ES-I3 (cell line): ENCODE data around the gene HSH2D.
"Not testable (repeated sequence)": the region's sequence is repeated elsewhere in the genome, so short reads cannot be mapped to it uniquely, and the experiment has no call there.

Experiments
- H3K36me3 ChIP-seq: 2 replicates; pipeline ENCODE4 v1.6.1; 2013; ENCODE audit warnings: mild to moderate bottlenecking, low read length, control low read depth, moderate library complexity; ENCODE audit not compliant: insufficient read depth
- H3K4me1 ChIP-seq: 2 replicates; pipeline ENCODE4 v1.6.1; 2013; ENCODE audit warnings: mild to moderate bottlenecking, control low read depth, low read length; ENCODE audit not compliant: insufficient read depth
- H3K9ac ChIP-seq: 2 replicates; pipeline ENCODE4 v1.6.1; 2013; ENCODE audit warnings: low read depth, mild to moderate bottlenecking, low read length, moderate library complexity
- H3K9me3 ChIP-seq: 2 replicates; pipeline ENCODE4 v1.6.1; 2013; ENCODE audit warnings: mild to moderate bottlenecking, low read length, moderate library complexity; ENCODE audit not compliant: control insufficient read depth, insufficient read depth

HSH2D gene

DNA sequence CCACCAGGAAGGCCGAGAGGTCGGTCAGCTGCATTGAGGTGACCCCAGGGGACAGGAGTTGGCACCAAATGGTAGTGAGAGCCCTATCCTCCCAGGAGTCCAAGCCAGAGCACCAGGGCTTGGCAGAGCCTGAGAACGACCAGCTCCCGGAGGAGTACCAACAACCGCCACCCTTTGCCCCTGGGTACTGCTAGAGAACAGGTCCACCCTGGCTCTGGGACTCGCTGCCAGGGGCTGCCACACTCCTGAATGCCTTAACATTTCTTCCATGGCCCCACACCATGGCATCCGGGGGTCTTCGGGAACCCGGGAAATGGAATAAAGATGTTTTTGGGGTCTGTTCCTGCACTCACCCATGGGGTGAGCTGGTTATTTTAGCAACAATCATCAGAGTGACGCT lies 14.1 kb downstream of the HSH2D start:
- H3K36me3 ChIP-seq: no peaks in the 10 kb centered on the region

DNA sequence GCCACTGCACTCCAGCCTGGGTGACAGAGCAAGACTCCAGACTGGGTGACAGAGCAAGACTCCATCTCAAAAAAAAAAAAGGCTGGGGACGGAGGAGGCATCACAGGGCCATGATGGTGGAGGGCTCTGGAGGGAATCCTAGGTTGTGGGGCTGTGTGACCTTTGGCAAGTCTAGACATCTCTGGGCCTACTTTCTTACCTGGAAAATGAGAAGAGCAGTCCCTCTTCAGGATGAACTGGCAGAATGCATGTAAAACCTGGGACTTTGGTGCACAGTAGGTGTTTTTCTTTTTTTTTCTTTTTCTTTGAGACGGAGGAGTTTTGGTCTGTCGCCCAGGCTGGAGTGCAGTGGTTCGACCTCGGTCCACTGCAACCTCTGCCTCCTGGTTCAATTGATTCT lies 16.2 kb downstream of the HSH2D start:
- H3K9ac ChIP-seq: no peak overlapping the region
- no peaks in the 10 kb centered on the region for H3K36me3 ChIP-seq
- no peaks in the 10 kb centered on the region for H3K9me3 ChIP-seq
- no peaks in the 10 kb centered on the region for H3K4me1 ChIP-seq

More for the DNA sequence above, 14.1 kb downstream of the HSH2D start:
- H3K9me3 ChIP-seq: no peaks in the 10 kb centered on the region
- no peaks in the 10 kb centered on the region; the same call in 1 of the 2 replicates for H3K4me1 ChIP-seq
- no peak overlapping the region for H3K9ac ChIP-seq

DNA sequence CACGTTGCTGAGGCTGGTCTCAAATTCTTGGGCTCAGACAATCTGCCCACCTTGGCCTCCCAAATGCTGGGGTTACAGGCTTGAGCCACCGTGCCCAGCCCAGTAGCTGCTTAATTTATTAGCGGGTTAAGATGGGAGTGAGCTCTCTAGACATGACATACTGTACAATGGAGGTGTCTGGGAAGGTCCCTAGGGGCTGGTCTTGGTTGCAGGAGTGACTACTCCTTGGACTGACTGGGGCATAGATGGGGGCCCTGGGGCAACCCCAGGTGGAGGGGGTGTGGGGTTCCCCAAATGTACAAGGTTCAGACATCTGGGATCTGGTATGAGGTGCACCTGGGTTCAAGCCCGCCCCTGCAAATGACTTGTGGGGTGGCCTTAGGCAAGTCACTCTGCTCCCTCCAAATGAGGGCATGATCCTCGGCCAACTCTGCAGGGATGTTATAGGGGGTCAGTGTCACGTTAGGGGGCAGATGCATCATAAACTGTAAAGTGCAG lies 17.0 kb downstream of the HSH2D start:
- H3K4me1 ChIP-seq: no peaks in the 10 kb centered on the region
- no peaks in the 10 kb centered on the region for H3K9me3 ChIP-seq
- no peaks in the 10 kb centered on the region for H3K36me3 ChIP-seq
- no peak overlapping the region for H3K9ac ChIP-seq

DNA sequence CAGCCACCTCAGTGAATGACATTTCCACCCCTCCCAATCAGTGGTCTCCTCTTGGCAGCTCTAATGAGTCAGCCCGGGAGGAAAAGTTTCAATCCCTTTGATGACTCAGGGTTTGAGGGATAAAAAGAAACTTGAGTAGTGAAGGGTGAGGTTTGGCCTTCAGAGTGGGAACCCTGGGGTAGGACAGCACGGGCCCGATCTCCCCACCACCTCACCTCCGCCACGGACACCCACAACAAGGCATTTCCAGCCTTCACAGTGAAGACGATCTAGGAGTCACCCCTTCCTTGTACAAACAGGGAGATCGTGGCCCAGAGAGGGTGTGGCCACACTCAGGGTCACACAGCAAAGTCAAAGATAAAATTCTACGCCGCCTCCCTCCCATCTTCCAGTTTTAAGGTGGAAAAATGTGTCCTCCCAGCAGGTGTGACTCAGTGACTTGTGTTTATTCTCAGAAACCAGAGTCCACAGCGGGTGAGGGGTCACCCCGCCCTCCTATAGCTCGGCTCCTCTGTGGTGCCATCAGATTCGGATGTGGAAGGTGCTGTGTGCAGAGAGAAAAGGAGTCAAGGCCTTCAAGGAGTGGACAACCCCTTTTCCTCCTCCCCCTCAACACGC lies 17.6 kb downstream of the HSH2D start:
- Histone ChIP-seq H3K9ac (no peak overlapping the region), H3K36me3 (no peaks in the 10 kb centered on the region), H3K4me1 (no peaks in the 10 kb centered on the region), H3K9me3 (no peaks in the 10 kb centered on the region)

DNA sequence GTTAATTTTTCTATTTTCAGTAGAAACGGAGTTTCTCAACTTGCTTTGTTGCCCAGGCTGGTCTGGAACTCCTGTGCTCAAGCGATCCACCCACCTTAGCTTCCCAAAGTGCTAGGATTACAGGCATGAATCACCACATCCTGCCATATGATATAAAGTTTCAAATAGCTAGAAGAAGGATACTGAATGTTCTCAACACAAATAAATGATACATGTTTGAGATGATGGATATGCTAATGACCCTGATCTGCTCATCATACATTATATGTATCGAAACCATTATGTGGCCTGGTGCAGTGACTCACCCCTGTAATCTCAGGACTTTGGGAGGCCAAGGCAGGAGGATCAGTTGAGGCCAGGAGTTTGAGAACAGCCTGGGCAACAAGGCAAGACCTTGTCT lies 18.4 kb downstream of the HSH2D start:
- Histone ChIP-seq H3K9me3 (no peaks in the 10 kb centered on the region), H3K4me1 (no peaks in the 10 kb centered on the region), H3K36me3 (no peaks in the 10 kb centered on the region), H3K9ac (no peak overlapping the region)

DNA sequence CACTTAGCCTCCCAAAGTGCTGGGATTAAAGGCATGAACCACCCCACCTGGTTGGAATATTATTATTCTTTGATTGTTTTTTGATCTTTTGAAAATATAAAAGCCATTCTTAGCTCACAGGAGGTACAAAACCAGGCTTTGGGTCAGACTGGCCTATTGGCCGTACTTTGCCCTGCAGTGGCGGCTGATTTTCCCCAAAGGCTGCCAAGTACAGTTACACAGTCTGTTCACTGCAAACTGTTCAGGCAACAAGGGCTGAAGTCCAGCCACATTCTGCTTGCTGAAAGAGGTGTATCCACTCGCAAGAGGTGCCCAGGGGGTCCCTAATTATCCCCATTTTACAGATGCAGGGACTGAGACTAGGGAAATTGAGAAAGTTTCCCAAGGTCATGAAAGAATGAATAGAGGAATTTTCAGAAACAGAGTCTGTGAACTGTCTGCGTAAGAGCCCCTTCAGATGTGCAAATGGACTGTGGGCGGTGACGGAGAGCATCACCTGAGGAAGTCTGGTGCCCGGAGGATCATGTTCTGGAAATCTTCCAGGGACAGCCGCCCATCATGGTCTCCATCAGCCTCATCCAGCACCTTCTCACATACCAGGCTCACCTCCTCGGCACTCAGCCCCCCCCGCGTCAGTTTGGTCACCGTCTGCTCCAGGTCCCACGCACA lies 20.9 kb downstream of the HSH2D start:
- Histone ChIP-seq H3K4me1 (no peaks in the 10 kb centered on the region), H3K36me3 (no peaks in the 10 kb centered on the region), H3K9me3 (peaks cover 6% of the 10 kb centered on the region; the same call in 1 of the 2 replicates), H3K9ac (no peak overlapping the region)

DNA sequence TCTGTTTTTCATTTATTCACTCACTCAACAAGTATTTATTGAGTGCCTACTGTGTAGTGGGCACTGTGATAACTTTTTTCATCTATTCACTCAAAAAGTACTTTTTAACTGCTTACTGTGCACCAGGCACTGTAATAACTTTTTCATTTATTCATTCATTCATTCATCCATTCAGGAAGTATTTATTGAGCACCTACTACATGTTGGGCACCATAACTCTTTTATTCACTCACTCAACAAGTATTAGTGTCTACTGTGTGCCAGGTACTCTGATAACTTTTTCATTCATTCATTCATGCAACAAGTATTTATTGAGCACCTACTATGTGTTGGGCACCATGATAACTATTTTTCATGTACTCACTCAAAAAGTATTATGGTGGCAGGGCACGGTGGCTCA lies 22.9 kb downstream of the HSH2D start:
- Histone ChIP-seq H3K9me3 (peaks cover 6% of the 10 kb centered on the region; the same call in 1 of the 2 replicates), H3K4me1 (no peaks in the 10 kb centered on the region), H3K9ac (no peak overlapping the region), H3K36me3 (no peaks in the 10 kb centered on the region)

DNA sequence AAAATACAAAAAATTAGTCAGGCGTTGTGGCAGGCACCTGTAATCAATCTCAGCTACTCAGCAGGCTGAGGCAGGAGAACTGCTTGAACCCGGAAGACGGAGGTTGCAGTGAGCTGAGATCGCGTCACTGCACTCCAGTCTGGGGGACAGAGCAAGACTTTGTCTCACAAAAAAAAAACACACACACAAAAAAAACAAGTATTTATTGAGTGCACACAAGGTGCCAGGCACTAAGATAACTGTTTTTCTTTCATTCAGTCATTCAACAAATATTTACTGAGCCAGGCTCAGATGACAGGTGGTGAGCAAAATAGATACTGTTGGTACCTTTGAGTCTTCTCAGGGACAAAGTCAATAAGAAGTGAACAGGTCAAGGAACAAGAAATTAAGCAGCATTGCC lies 23.6 kb downstream of the HSH2D start:
- peaks cover 6% of the 10 kb centered on the region; the same call in 1 of the 2 replicates for H3K9me3 ChIP-seq
- H3K9ac ChIP-seq: no peak overlapping the region
- no peaks in the 10 kb centered on the region for H3K4me1 ChIP-seq
- no peaks in the 10 kb centered on the region for H3K36me3 ChIP-seq

DNA sequence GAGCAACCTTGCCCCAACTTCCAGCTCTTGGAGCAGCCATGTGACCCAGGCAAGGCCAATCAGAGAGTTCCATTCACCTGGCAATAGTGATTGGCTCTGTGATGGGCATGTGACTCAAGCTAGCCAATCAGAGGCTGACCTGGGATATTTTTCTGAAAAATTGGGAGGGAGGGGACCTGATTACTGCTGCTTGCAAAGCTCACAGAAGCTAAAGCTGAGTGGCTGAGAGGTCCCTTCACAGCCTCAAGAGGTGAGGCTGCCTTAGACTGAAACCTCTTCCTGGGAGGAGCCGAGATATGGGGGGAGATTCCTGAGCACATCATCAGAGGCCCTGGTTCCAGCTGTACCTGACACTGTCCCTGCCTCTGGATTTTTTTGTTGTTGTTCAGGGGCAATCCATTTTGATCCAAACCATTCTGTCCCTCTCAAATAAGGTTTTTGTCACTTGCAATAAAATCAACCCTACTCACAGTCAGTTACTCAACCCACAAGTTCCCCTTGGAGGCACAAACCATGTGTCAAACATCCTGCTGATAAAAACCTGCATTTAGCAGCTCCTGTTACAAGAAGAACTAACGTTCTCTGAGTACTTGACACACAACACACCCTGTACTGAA lies 25.1 kb downstream of the HSH2D start:
- Histone ChIP-seq H3K36me3 (no peaks in the 10 kb centered on the region), H3K9ac (no peak overlapping the region), H3K4me1 (no peaks in the 10 kb centered on the region), H3K9me3 (peaks cover 6% of the 10 kb centered on the region; the same call in 1 of the 2 replicates)

DNA sequence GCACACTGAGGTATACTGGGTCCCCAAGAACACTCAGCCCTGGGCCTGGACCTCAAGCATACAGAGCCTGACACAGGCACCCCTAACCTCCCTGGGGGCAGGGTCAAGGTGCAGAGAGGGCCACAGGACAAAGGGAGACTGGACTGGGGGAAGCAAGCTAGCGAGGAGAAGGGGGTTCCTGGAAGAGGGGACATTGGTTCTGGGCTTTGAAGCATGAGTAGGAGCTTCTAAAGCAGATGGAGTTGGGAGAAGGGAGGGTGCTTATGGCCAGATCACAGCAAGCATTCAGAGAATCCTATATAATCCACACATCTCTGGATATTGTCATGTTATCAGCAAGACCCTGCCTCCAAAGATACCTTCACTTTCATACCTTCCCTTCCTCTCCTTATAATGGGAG lies 26.6 kb downstream of the HSH2D start:
- H3K36me3 ChIP-seq: no peaks in the 10 kb centered on the region
- no peak overlapping the region for H3K9ac ChIP-seq
- H3K4me1 ChIP-seq: no peaks in the 10 kb centered on the region
- H3K9me3 ChIP-seq: peaks cover 6% of the 10 kb centered on the region; the same call in 1 of the 2 replicates

DNA sequence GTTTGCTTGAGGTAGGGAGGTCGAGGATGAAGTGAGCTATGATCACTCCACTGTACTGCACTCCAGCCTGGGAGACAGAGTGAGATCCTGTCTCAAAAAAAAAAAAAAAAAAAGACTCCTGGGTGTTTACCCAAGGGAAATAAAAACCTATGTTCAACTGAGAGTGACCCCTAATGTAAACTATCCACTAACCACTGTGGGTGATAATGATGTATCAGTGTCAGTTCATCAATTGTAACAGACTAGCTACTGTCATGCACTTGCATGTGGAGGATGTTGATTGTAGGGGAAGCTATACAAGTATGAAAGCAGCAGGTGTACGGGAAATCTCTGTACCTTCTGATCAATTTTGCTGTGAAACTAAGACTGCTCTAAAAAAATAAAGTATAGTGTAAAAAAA lies 32.5 kb downstream of the HSH2D start:
- H3K9me3 ChIP-seq: no peaks in the 10 kb centered on the region; the same call in 1 of the 2 replicates
- H3K36me3 ChIP-seq: no peaks in the 10 kb centered on the region
- no peak overlapping the region for H3K9ac ChIP-seq
- peaks cover 6% of the 10 kb centered on the region; the same call in 1 of the 2 replicates for H3K4me1 ChIP-seq

DNA sequence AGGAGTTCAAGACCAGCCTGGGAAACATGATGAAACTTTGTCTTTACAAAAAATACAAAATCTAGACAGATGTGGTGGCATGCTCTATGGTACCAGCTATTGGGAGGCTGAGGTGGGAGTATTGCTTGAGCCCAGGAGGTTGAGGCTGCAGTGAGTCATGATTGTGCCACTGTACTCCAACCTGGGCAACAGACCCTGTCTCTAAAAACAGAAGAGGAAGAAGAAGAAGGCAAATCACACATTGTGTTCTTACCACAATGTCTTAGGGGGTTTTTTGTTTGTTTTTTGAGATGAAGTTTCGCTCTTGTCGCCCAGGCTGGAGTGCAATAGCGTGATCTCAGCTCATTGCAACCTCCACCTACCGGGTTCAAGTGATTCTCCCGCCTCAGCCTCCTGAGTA lies 35.4 kb downstream of the HSH2D start:
- H3K36me3 ChIP-seq, H3K4me1 ChIP-seq: not testable (repeated sequence)

DNA sequence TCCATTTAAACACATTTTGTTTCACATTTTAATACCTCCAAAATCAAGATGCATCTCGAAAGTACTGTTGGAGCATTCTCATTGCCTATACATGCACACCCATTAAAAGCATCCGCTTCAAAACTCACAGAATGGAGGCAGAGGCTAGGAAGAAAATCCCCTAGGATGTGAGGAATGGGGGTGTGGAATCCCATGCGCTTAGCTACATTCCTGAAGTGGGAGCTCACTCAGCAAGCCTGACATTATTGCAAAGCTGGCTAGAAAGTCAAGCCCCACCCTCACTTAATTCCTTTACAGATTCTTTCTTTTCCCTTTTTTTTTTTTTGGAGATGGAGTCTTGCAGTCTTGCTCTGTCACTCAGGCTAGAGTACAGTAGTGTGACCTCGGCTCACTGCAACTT lies 37.1 kb downstream of the HSH2D start:
- no peak overlapping the region for H3K9ac ChIP-seq

More for the DNA sequence above, 35.4 kb downstream of the HSH2D start:
- not testable (repeated sequence) for H3K9ac ChIP-seq, H3K9me3 ChIP-seq

DNA sequence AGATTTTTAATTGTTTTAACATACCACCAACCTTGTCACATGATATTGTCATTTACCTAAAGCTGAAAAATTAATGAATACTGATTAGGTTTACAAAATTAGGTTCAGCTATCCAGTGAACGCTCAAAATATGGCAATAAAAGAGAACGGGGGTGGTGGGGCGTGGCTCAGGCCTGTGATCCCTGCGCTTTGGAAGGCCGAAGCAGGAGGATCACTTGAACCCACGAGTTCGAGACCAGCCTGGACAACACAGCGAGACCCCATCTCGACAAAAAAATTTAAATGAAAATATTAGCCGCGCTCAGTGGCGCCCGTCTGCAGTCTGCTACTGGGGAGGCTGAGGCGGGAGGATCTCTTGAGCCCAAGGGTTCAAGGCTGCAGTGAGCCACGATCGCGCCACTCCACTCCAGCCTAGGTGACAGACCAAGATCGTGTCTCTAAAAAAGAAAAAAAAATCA lies 41.2 kb downstream of the HSH2D start:
- no peaks in the 10 kb centered on the region for H3K9me3 ChIP-seq
- peaks cover 6% of the 10 kb centered on the region; the same call in 1 of the 2 replicates for H3K4me1 ChIP-seq
- H3K36me3 ChIP-seq: peaks cover 6% of the 10 kb centered on the region
- peak overlapping the region; percentile 49; the same call in 1 of the 2 replicates for H3K9ac ChIP-seq

More for the DNA sequence above, 37.1 kb downstream of the HSH2D start:
- Histone ChIP-seq H3K4me1 (peaks cover 6% of the 10 kb centered on the region; the same call in 1 of the 2 replicates), H3K36me3 (no peaks in the 10 kb centered on the region), H3K9me3 (no peaks in the 10 kb centered on the region; the same call in 1 of the 2 replicates)
